OCI-LY1 (cell line): ENCODE measurements around the gene PLD6.
A peak's percentile ranks its signal among the peaks of the same experiment; 100 is the strongest.

Source experiments
- H2AFZ ChIP-seq: fragments of 200-600 bp; sonication (generic), shearing (Covaris generic); 2 replicates; pipeline ENCODE4 v1.6.0; 2014; ENCODE audit warnings: antibody characterized with exemption, mild to moderate bottlenecking, low read length
- H3F3A ChIP-seq: fragments of 200-600 bp; sonication (generic), shearing (Covaris generic); 2 replicates; pipeline ENCODE4 v1.6.0; 2014; ENCODE audit warnings: mild to moderate bottlenecking, antibody characterized with exemption, low read length, moderate library complexity; ENCODE audit not compliant: insufficient read depth
- H3K27ac ChIP-seq: fragments of 200-600 bp; sonication (generic); 2 replicates; pipeline ENCODE4 v1.5.1; 2014; ENCODE audit warnings: low read length, mixed run types, mild to moderate bottlenecking, low read depth; ENCODE audit not compliant: poor library complexity, severe bottlenecking
- H3K27me3 ChIP-seq: fragments of 200-600 bp; sonication (generic); 2 replicates; pipeline ENCODE4 v1.6.0; 2014; ENCODE audit warnings: antibody characterized with exemption, mild to moderate bottlenecking, low read length, moderate library complexity; ENCODE audit not compliant: insufficient read depth
- H3K36me3 ChIP-seq: fragments of 200-600 bp; sonication (generic); 2 replicates; pipeline ENCODE4 v1.6.1; 2014; ENCODE audit warnings: mild to moderate bottlenecking, antibody characterized with exemption, low read length, moderate library complexity, mixed read lengths; ENCODE audit not compliant: insufficient read depth
- H3K4me1 ChIP-seq: fragments of 200-600 bp; sonication (generic); 2 replicates; pipeline ENCODE4 v1.5.1; 2014; ENCODE audit warnings: mild to moderate bottlenecking, low read length, moderate library complexity; ENCODE audit not compliant: insufficient read depth, severe bottlenecking
- H3K4me2 ChIP-seq: fragments of 200-600 bp; sonication (generic), shearing (Covaris generic); 2 replicates; pipeline ENCODE4 v1.6.1; 2014; ENCODE audit warnings: low read length
- H3K4me3 ChIP-seq: fragments of 200-600 bp; sonication (generic); 2 replicates; pipeline ENCODE4 v1.5.1; 2014; ENCODE audit warnings: low read length, low read depth, mild to moderate bottlenecking, mixed read lengths; ENCODE audit not compliant: poor library complexity, severe bottlenecking
- H3K79me2 ChIP-seq: fragments of 200-600 bp; shearing (Covaris generic); 2 replicates; pipeline ENCODE4 v1.6.1; 2016; ENCODE audit warnings: mixed run types, low read length, mixed read lengths; ENCODE audit not compliant: insufficient read depth
- H3K9ac ChIP-seq: fragments of 200-600 bp; sonication (generic), shearing (Covaris generic); 2 replicates; pipeline ENCODE4 v1.6.1; 2014; ENCODE audit warnings: mild to moderate bottlenecking, low read length, mixed read lengths
- H3K9me2 ChIP-seq: fragments of 200-600 bp; sonication (generic), shearing (Covaris generic); 2 replicates; pipeline ENCODE4 v1.6.1; 2014; ENCODE audit warnings: low read depth, mild to moderate bottlenecking, low read length, mixed read lengths
- H3K9me3 ChIP-seq: fragments of 200-600 bp; shearing (Covaris generic); 2 replicates; pipeline ENCODE4 v1.6.1; 2014; ENCODE audit warnings: low read length, mixed read lengths
- H4K20me1 ChIP-seq: fragments of 200-600 bp; sonication (generic), shearing (Covaris generic); 2 replicates; pipeline ENCODE4 v1.6.0; 2016; ENCODE audit warnings: mild to moderate bottlenecking, low read length; ENCODE audit not compliant: insufficient read depth
- EZH2 ChIP-seq: fragments of 200-600 bp; sonication (generic), shearing (Covaris generic); IDR thresholded peaks from 2 replicates; pipeline ENCODE4 v1.8.0; 2017; ENCODE audit warnings: borderline replicate concordance, mixed run types, mild to moderate bottlenecking, antibody characterized with exemption, low read length, moderate library complexity, mixed read lengths
- TF ChIP-seq, protein P1 (sequence below): fragments of 200-600 bp; sonication (generic), shearing (Covaris generic); IDR thresholded peaks from 2 replicates; pipeline ENCODE4 v1.5.1; 2017; ENCODE audit warnings: mild to moderate bottlenecking, antibody characterized with exemption, low read length, moderate library complexity, mixed read lengths

Gene PLD6

DNA sequence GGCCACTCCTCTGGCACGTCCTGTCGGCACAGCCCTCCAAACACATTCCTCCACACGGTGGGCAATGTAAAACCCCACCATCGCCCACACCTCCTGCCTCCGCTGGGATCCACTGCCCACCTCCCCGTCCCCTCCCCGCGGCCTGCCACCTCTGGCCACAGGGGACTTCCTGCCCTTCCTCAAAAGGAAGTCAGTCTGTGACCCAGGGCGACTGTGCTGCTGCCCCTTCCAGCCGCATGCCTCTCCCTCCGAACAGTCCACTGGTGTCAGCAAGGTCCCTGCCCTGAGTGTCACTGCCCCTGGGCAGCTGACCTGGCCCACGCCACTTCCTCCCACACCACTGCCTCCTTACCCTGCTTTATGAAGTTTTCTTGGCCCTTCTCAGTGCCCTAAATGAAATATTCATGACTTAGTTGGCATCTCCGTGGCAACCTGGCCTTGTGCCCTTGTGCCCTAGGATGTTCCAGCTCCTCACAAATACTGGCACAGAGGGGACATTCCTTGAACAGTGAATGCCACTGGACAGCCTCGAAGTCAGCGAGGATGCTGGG, 2.0 kb downstream of the PLD6 start:
- peak overlapping the region; percentile 94 for H3K4me2 ChIP-seq
- H3K27me3 ChIP-seq: no peaks in the 10 kb centered on the region
- H3K27ac ChIP-seq: peak overlapping the region; percentile 16
- H3K9ac ChIP-seq: peak overlapping the region; percentile 98; the same call in 1 of the 2 replicates
- no peaks in the 10 kb centered on the region for H3K9me3 ChIP-seq
- peak overlapping the region; percentile 92 for H3K4me3 ChIP-seq
- no peak overlapping the region for H2AFZ ChIP-seq
- H3K4me1 ChIP-seq: peaks cover 25% of the 10 kb centered on the region
- no peaks in the 10 kb centered on the region for H4K20me1 ChIP-seq
- H3K36me3 ChIP-seq: peaks cover 47% of the 10 kb centered on the region
- H3K9me2 ChIP-seq: no peaks in the 10 kb centered on the region
- H3K79me2 ChIP-seq: peaks cover 21% of the 10 kb centered on the region
- no peaks in the 10 kb centered on the region for H3F3A ChIP-seq
- TF ChIP-seq, protein P1, sequence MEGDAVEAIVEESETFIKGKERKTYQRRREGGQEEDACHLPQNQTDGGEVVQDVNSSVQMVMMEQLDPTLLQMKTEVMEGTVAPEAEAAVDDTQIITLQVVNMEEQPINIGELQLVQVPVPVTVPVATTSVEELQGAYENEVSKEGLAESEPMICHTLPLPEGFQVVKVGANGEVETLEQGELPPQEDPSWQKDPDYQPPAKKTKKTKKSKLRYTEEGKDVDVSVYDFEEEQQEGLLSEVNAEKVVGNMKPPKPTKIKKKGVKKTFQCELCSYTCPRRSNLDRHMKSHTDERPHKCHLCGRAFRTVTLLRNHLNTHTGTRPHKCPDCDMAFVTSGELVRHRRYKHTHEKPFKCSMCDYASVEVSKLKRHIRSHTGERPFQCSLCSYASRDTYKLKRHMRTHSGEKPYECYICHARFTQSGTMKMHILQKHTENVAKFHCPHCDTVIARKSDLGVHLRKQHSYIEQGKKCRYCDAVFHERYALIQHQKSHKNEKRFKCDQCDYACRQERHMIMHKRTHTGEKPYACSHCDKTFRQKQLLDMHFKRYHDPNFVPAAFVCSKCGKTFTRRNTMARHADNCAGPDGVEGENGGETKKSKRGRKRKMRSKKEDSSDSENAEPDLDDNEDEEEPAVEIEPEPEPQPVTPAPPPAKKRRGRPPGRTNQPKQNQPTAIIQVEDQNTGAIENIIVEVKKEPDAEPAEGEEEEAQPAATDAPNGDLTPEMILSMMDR: no peak
- no peak for TF ChIP-seq EZH2

DNA sequence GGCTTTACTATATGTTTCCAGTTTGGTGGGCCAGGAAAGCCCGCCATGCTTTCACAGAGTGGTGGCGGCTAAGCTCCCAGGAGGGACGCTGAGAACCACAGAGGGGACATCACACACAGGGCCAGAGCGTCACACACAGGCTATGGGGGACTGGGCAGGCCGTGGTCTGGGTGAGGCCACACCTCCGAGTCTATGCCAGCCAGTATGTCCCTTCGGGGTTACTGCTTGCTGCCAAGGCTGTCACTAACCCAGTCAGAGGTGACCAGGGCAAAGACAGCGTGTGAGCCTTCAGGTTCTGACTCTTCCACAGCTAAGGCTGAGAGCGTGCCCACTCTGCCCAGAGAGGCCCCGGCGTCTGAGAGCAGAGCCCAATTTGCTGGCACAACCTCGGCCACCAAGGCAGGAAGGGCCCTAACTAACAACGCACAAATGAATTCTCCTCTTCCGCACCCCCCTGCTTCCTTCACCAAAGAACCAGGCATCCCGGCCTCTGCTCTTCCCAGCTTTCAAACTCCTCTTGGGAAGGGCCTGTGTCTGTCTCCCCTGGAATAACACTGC, 2.9 kb downstream of the PLD6 start:
- Histone ChIP-seq H3K79me2 (peaks cover 21% of the 10 kb centered on the region), H2AFZ (no peak overlapping the region), H3F3A (no peaks in the 10 kb centered on the region), H3K9ac (no peak overlapping the region), H3K36me3 (peaks cover 47% of the 10 kb centered on the region), H3K9me3 (no peaks in the 10 kb centered on the region), H3K4me3 (no peak overlapping the region), H3K4me1 (peaks cover 25% of the 10 kb centered on the region), H4K20me1 (no peaks in the 10 kb centered on the region), H3K27me3 (no peaks in the 10 kb centered on the region), H3K27ac (no peak overlapping the region), H3K9me2 (no peaks in the 10 kb centered on the region), H3K4me2 (peak overlapping the region; percentile 94; the same call in 1 of the 2 replicates)
- TF ChIP-seq, protein P1: no peak
- no peak for TF ChIP-seq EZH2

DNA sequence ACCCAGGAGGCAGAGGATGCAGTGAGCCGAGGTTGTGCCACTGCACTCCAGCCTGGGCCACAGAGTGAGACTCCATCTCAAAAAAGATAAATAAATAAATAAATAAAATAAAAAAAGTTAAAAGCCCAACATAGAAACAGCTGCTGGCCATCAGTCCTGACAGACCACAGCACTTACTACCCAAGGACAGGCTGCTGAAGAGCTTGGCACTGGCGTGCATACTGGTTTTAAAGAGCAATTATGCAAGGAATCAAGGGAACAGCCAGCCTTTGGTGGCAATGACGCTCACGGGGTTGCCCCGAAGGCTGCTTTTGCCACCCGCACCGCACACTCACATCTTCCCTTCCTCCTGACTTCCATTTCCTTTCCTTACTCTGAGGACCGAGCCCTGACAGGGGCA, 4.2 kb downstream of the PLD6 start:
- Histone ChIP-seq H3K9ac (no peak overlapping the region), H2AFZ (no peak overlapping the region), H3K4me1 (peaks cover 24% of the 10 kb centered on the region), H3K4me3 (no peak overlapping the region), H3K9me3 (no peaks in the 10 kb centered on the region), H3K27me3 (no peaks in the 10 kb centered on the region), H3F3A (0 out of 2 replicates have a peak, but pooled peaks cover under 1% of the 10 kb centered on the region), H4K20me1 (no peaks in the 10 kb centered on the region), H3K27ac (no peak overlapping the region), H3K36me3 (peaks cover 47% of the 10 kb centered on the region), H3K79me2 (peaks cover 21% of the 10 kb centered on the region), H3K9me2 (no peaks in the 10 kb centered on the region), H3K4me2 (no peak overlapping the region)
- TF ChIP-seq EZH2: no peak
- TF ChIP-seq, protein P1: no peak
